ENCODE results near the gene TMEM212. TPM values are rescaled to one million over a fixed set of nuclear protein-coding genes. Genes with fewer than 3 reads are reported as not detected.
A peak's percentile ranks its signal among the peaks of the same experiment; 100 is the strongest.

Gene TMEM212
- total and polyA plus RNA-seq, 2 of the 13 experiments (the other 11 are each of a cell fraction or from before 2014, with no cell fraction given) = not detected

- no peak for TF ChIP-seq ZFY (CRISPR knock-in tag; IDR thresholded peaks at IDR 0.05)
- peak; percentile 37; the same call in 1 of the 2 replicates for TF ChIP-seq MXD4 (CRISPR knock-in tag; IDR thresholded peaks at IDR 0.05)
- peak; percentile 58 for TF ChIP-seq GABPB1 (CRISPR knock-in tag; IDR thresholded peaks at IDR 0.05)
- no peak for TF ChIP-seq GRHL1 (CRISPR knock-in tag; conservative IDR thresholded peaks at IDR 0.05)
- peak; percentile 70; the same call in 1 of the 2 replicates for TF ChIP-seq FOXK2 (IDR thresholded peaks at IDR 0.05)
- TF ChIP-seq GLI4 (CRISPR knock-in tag; IDR thresholded peaks at IDR 0.05; ENCODE audit: borderline replicate concordance) = no peak
- no peak for TF ChIP-seq ZBTB40 (IDR thresholded peaks at IDR 0.05)
- TF ChIP-seq ZBTB40 (CRISPR knock-in tag; IDR thresholded peaks at IDR 0.05) = no peak
- TF ChIP-seq TBL1XR1 (IDR thresholded peaks at IDR 0.05; ENCODE audit: borderline replicate concordance, low read length, partially characterized antibody) = no peak
- no peak for TF ChIP-seq ZHX2 (IDR thresholded peaks at IDR 0.05; ENCODE audit: low read depth)
- TF ChIP-seq ZHX2 (CRISPR knock-in tag; IDR thresholded peaks at IDR 0.05; ENCODE audit: borderline replicate concordance) = peak; percentile 20; the same call in 1 of the 2 replicates
These were observed 36.7 kb upstream of the TMEM212 start (continued) for GRCh38 chr3:171806200-171807128.

All from HepG2 (cell line).